ENCODE measurements around the gene SYPL1.

DNA sequence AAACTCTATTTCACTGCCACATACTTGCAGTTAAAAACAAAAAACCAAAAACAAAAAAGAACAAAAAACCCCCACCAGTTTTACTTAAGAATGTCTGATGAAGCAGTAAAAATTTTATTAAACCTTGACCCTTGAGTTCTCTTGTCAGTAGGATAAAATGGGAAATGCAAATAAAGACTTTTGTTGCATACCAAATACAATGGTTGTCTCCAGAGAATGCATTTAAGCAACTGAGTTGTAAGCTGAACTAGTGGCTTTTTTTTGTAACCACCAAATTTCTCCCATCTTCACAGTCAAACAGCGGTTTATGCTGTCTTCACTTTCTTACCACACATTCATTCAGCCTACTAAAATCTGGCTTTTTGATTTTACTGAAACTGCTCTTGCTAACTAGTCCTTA lies 3.1 kb downstream of the SYPL1 start:
- TF ChIP-seq, protein P1, sequence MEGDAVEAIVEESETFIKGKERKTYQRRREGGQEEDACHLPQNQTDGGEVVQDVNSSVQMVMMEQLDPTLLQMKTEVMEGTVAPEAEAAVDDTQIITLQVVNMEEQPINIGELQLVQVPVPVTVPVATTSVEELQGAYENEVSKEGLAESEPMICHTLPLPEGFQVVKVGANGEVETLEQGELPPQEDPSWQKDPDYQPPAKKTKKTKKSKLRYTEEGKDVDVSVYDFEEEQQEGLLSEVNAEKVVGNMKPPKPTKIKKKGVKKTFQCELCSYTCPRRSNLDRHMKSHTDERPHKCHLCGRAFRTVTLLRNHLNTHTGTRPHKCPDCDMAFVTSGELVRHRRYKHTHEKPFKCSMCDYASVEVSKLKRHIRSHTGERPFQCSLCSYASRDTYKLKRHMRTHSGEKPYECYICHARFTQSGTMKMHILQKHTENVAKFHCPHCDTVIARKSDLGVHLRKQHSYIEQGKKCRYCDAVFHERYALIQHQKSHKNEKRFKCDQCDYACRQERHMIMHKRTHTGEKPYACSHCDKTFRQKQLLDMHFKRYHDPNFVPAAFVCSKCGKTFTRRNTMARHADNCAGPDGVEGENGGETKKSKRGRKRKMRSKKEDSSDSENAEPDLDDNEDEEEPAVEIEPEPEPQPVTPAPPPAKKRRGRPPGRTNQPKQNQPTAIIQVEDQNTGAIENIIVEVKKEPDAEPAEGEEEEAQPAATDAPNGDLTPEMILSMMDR (IDR thresholded peaks at IDR 0.05) = no peak
- TF ChIP-seq EZH2phosphoT487 (IDR thresholded peaks at IDR 0.05) = no peak
- TF ChIP-seq EZH2 (IDR thresholded peaks at IDR 0.05) = no peak
